H9 (cell line): ENCODE measurements around the gene ZNF791. TPM values are rescaled to one million over a fixed set of nuclear protein-coding genes. Genes with fewer than 3 reads are reported as not detected.

Source experiments
- DNase-seq: peaks from one replicate; pipeline ENCODE4 v3.0.0-alpha.2; 2017
- H2AFZ ChIP-seq: one replicate; pipeline ENCODE4 v1.6.1; 2013; ENCODE audit warnings: mild to moderate bottlenecking, low read length, control low read depth, moderate library complexity
- H2AK5ac ChIP-seq: 2 replicates; pipeline ENCODE4 v1.6.1; 2013; ENCODE audit warnings: low read length, control low read depth, mixed read lengths; ENCODE audit not compliant: insufficient read length
- H2BK120ac ChIP-seq: one replicate; pipeline ENCODE4 v1.6.1; 2013; ENCODE audit warnings: low read depth, mild to moderate bottlenecking, low read length, control low read depth, inconsistent platforms; ENCODE audit not compliant: poor library complexity, severe bottlenecking
- H2BK12ac ChIP-seq: 2 replicates; pipeline ENCODE4 v1.6.1; 2013; ENCODE audit warnings: low read length, control low read depth, mixed read lengths, low read depth; ENCODE audit not compliant: insufficient read length
- H2BK15ac ChIP-seq: 2 replicates; pipeline ENCODE4 v1.6.1; 2013; ENCODE audit warnings: low read depth, low read length, control low read depth
- H2BK20ac ChIP-seq: one replicate; pipeline ENCODE4 v1.6.1; 2013; ENCODE audit warnings: low read depth, mild to moderate bottlenecking, low read length, control low read depth, inconsistent platforms; ENCODE audit not compliant: poor library complexity, severe bottlenecking
- H2BK5ac ChIP-seq: 2 replicates; pipeline ENCODE4 v1.6.1; 2013; ENCODE audit warnings: low read length, control low read depth, mixed read lengths; ENCODE audit not compliant: insufficient read length
- H3K14ac ChIP-seq: 2 replicates; pipeline ENCODE4 v1.6.1; 2013; ENCODE audit warnings: low read length, control low read depth; ENCODE audit not compliant: insufficient read depth
- H3K18ac ChIP-seq: 2 replicates; pipeline ENCODE4 v1.6.1; 2013; ENCODE audit warnings: low read depth, mild to moderate bottlenecking, mixed read lengths, low read length, control low read depth; ENCODE audit not compliant: insufficient read length
- H3K23ac ChIP-seq: 2 replicates; pipeline ENCODE4 v1.6.1; 2013; ENCODE audit warnings: low read length, control low read depth, mixed read lengths, low read depth; ENCODE audit not compliant: insufficient read length
- H3K23me2 ChIP-seq: 2 replicates; pipeline ENCODE4 v1.6.1; 2013; ENCODE audit warnings: low read depth, mild to moderate bottlenecking, mixed read lengths, low read length, control low read depth; ENCODE audit not compliant: insufficient read length, poor library complexity, severe bottlenecking
- H3K27ac ChIP-seq: 2 replicates; pipeline ENCODE4 v1.5.1; 2013; ENCODE audit warnings: low read length, control low read depth, mixed read lengths, low read depth; ENCODE audit not compliant: insufficient read length
- H3K27me3 ChIP-seq: 2 replicates; pipeline ENCODE4 v1.6.1; 2013; ENCODE audit warnings: low read length, control low read depth, inconsistent platforms; ENCODE audit not compliant: insufficient read depth
- H3K4ac ChIP-seq: 2 replicates; pipeline ENCODE4 v1.6.1; 2013; ENCODE audit warnings: low read depth, mild to moderate bottlenecking, control low read depth, inconsistent platforms, low read length, moderate library complexity
- H3K4me1 ChIP-seq: 2 replicates; pipeline ENCODE4 v1.6.1; 2013; ENCODE audit warnings: low read length, control low read depth, inconsistent platforms; ENCODE audit not compliant: insufficient read depth
- H3K4me2 ChIP-seq: 2 replicates; pipeline ENCODE4 v1.6.1; 2013; ENCODE audit warnings: low read length, control low read depth, mixed read lengths; ENCODE audit not compliant: insufficient read length, insufficient read depth
- H3K56ac ChIP-seq: 2 replicates; pipeline ENCODE4 v1.6.1; 2013; ENCODE audit warnings: low read depth, mild to moderate bottlenecking, mixed read lengths, low read length, control low read depth; ENCODE audit not compliant: insufficient read length
- H3K79me1 ChIP-seq: 2 replicates; pipeline ENCODE4 v1.6.1; 2013; ENCODE audit warnings: low read depth, mild to moderate bottlenecking, moderate library complexity, low read length, control low read depth, inconsistent platforms; ENCODE audit not compliant: insufficient read depth, poor library complexity, severe bottlenecking
- H3K79me2 ChIP-seq: 2 replicates; pipeline ENCODE4 v1.6.1; 2013; ENCODE audit warnings: low read length, control low read depth, inconsistent platforms; ENCODE audit not compliant: insufficient read depth
- H3K9ac ChIP-seq: 2 replicates; pipeline ENCODE4 v1.6.1; 2013; ENCODE audit warnings: low read length, control low read depth, mixed read lengths; ENCODE audit not compliant: insufficient read length; ENCODE audit errors: extremely low read depth
- H3K9me3 ChIP-seq: one replicate; pipeline ENCODE4 v1.6.1; 2013; ENCODE audit warnings: low read depth, low read length, inconsistent platforms; ENCODE audit not compliant: control insufficient read depth
- H3T11ph ChIP-seq: one replicate; pipeline ENCODE4 v1.6.1; 2013; ENCODE audit warnings: mild to moderate bottlenecking, low read length, control low read depth, inconsistent platforms
- H4K20me1 ChIP-seq: one replicate; pipeline ENCODE4 v1.6.1; 2013; ENCODE audit not compliant: control insufficient read depth, insufficient read length, insufficient read depth
- H4K5ac ChIP-seq: 2 replicates; pipeline ENCODE4 v1.6.1; 2013; ENCODE audit warnings: low read depth, mild to moderate bottlenecking, mixed read lengths, low read length, control low read depth; ENCODE audit not compliant: insufficient read length
- H4K8ac ChIP-seq: replicated peaks from 2 replicates; pipeline ENCODE4 v1.6.1; 2013; ENCODE audit warnings: low read length, control low read depth, mixed read lengths, low read depth; ENCODE audit not compliant: insufficient read length
- H4K91ac ChIP-seq: 2 replicates; pipeline ENCODE4 v1.6.1; 2013; ENCODE audit warnings: low read depth, mild to moderate bottlenecking, moderate library complexity, mixed read lengths, low read length, control low read depth; ENCODE audit not compliant: insufficient read length
- H3K27ac Mint-ChIP-seq, 3 experiments: 2 replicates in 2 of 3; 3 replicates in 1 of 3; pipeline ENCODE4 v1.8.0; 2020 to 2021; ENCODE audit warnings: mixed read lengths in 3 of 3, mild to moderate bottlenecking in 1 of 3, moderate library complexity in 1 of 3
- H3K27me3 Mint-ChIP-seq: 2 replicates; pipeline ENCODE4 v1.8.0; 2021; ENCODE audit warnings: low read depth, mild to moderate bottlenecking, moderate library complexity, mixed read lengths
- H3K36me3 Mint-ChIP-seq, 3 experiments: 2 replicates in 2 of 3; 3 replicates in 1 of 3; pipeline ENCODE4 v1.8.0; 2020 to 2021; ENCODE audit warnings: low read depth in 3 of 3, mixed read lengths in 3 of 3; ENCODE audit not compliant: insufficient read depth in 1 of 3
- H3K4me1 Mint-ChIP-seq, 2 experiments: 2 replicates each; pipeline ENCODE4 v1.8.0; 2020; ENCODE audit warnings: mixed read lengths in 2 of 2
- H3K4me3 Mint-ChIP-seq, 2 experiments: 2 replicates in 1 of 2; 3 replicates in 1 of 2; pipeline ENCODE4 v1.8.0; 2020 to 2021; ENCODE audit warnings: mild to moderate bottlenecking in 2 of 2, mixed read lengths in 2 of 2, moderate library complexity in 1 of 2
- H3K9me3 Mint-ChIP-seq, 2 experiments: 2 replicates in 1 of 2; 3 replicates in 1 of 2; pipeline ENCODE4 v1.8.0; 2020; ENCODE audit warnings: mild to moderate bottlenecking in 2 of 2, mixed read lengths in 2 of 2, moderate library complexity in 1 of 2
- WGBS: extraction: QIAGEN DNeasy Blood & Tissue Kit; methylation state at CpG from one replicate; pipeline ENCODE4 v1.1.7; 2013; ENCODE audit warnings: missing lambda C conversion rate, low lambda C conversion rate, mixed read lengths; ENCODE audit not compliant: insufficient read length; ENCODE audit errors: extremely low coverage; 5-methylcytosine and 5-hydroxymethylcytosine counted together
- total RNA-seq: library from RNA; stranded (reverse); gene quantifications from 2 replicates; pipeline ENCODE4 v1.2.1, GENCODE V29; 2021
- TF ChIP-seq, protein P1 (sequence below): fragments of 200-600 bp; sonication (generic); conservative IDR thresholded peaks from 3 replicates; pipeline ENCODE4 v1.8.0; 2021; ENCODE audit warnings: antibody characterized with exemption, mild to moderate bottlenecking

ZNF791 gene
- total RNA-seq, 1 experiment from 2014 or later: 20.2 TPM

DNA sequence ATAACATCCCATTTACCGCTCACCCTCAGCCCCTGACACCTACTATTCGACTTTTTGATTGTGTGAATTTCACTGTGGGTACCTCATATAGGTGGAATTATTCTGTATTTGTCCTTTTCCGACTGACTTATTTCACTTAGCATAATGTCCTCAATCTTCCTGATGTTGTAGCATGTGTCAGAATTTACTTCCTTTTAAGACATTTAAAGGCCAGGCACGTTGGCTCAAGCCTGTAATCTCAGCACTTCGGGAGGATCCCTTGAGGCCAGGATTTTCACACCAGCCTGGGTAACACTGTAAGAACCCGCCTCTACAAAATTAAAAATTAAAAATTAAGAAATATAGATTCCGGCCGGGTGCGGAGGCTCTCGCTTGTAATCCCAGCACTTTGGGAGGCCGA, 13.1 kb upstream of the ZNF791 start:
- no CpG with 5 or more reads among the region's 11 CpGs for WGBS

More for the DNA sequence above, 13.1 kb upstream of the ZNF791 start:
- Histone ChIP-seq H3K4me1 (no peaks in the 10 kb centered on the region), H3K18ac (no peak overlapping the region), H3K79me1 (no peaks in the 10 kb centered on the region), H3K23me2 (no peaks in the 10 kb centered on the region), H4K20me1 (no peaks in the 10 kb centered on the region), H3T11ph (no peak overlapping the region), H3K9ac (no peak overlapping the region), H3K4ac (no peak overlapping the region), H4K8ac (no peak overlapping the region), H2AK5ac (no peak overlapping the region), H3K14ac (no peak overlapping the region), H2BK12ac (no peak overlapping the region), H2BK120ac (no peak overlapping the region), H2BK5ac (no peak overlapping the region), H4K5ac (no peak overlapping the region), H2BK15ac (no peak overlapping the region), H3K27ac (no peak overlapping the region), H2AFZ (no peak overlapping the region), H3K27me3 (no peaks in the 10 kb centered on the region), H3K23ac (no peak overlapping the region), H3K56ac (no peak overlapping the region), H3K4me2 (no peak overlapping the region), H3K9me3 (no peaks in the 10 kb centered on the region), H3K79me2 (no peaks in the 10 kb centered on the region), H4K91ac (no peak overlapping the region), H2BK20ac (no peak overlapping the region)
- Mint-ChIP-seq H3K36me3 (peaks cover 7 to 15% (median 10%) of the 10 kb centered on the region in 3 experiments), H3K27ac (no peak overlapping the region), H3K4me3 (no peak overlapping the region), H3K4me1 (peaks cover 0 to 2% of the 10 kb centered on the region in 2 experiments; a peak in 1 of 4 replicates), H3K9me3 (no peaks in the 10 kb centered on the region), H3K27me3 (no peaks in the 10 kb centered on the region)
- no peak for DNase-seq
- TF ChIP-seq, protein P1, sequence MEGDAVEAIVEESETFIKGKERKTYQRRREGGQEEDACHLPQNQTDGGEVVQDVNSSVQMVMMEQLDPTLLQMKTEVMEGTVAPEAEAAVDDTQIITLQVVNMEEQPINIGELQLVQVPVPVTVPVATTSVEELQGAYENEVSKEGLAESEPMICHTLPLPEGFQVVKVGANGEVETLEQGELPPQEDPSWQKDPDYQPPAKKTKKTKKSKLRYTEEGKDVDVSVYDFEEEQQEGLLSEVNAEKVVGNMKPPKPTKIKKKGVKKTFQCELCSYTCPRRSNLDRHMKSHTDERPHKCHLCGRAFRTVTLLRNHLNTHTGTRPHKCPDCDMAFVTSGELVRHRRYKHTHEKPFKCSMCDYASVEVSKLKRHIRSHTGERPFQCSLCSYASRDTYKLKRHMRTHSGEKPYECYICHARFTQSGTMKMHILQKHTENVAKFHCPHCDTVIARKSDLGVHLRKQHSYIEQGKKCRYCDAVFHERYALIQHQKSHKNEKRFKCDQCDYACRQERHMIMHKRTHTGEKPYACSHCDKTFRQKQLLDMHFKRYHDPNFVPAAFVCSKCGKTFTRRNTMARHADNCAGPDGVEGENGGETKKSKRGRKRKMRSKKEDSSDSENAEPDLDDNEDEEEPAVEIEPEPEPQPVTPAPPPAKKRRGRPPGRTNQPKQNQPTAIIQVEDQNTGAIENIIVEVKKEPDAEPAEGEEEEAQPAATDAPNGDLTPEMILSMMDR: no peak
